Heart left ventricle (tissue), 16 donors: ENCODE measurements around the gene VAMP1. TPM values are rescaled to one million over a fixed set of nuclear protein-coding genes. Genes with fewer than 3 reads are reported as not detected.

Source experiments
- ATAC-seq, 4 donors: fragments of 200-7000 bp; cut with Tn5 transposase; one replicate each; pipeline ENCODE4 v1.9.1; 2020 to 2022; ENCODE audit warnings: moderate library complexity in 4 of 4, mild to moderate bottlenecking in 3 of 4, moderate number of reproducible peaks in 1 of 4
- DNase-seq, 5 donors: peaks; one replicate each; pipeline ENCODE4 v3.0.0-alpha.2; 2020
- H3K27ac ChIP-seq, 12 donors: fragments of 200-600 bp; sonication (generic) in 4 of 12; one replicate each; pipeline versions ENCODE4 v1.5.0 to v1.8.0; 2016 to 2022; ENCODE audit warnings: mild to moderate bottlenecking in 2 of 12
- H3K27me3 ChIP-seq, 9 donors: fragments of 200-600 bp; sonication (generic) in 2 of 9; one replicate each; pipeline versions ENCODE4 v1.5.1 to v1.8.0; 2016 to 2022; ENCODE audit warnings: mild to moderate bottlenecking in 3 of 9
- H3K36me3 ChIP-seq, 9 donors: fragments of 200-600 bp; sonication (generic) in 2 of 9; one replicate each; pipeline versions ENCODE4 v1.5.0 to v1.8.0; 2018 to 2022; ENCODE audit warnings: mild to moderate bottlenecking in 2 of 9
- H3K4me1 ChIP-seq, 12 donors: fragments of 200-600 bp; sonication (generic) in 4 of 12; one replicate each; pipeline versions ENCODE4 v1.5.0 to v1.8.0; 2016 to 2022; ENCODE audit warnings: mild to moderate bottlenecking in 3 of 12
- H3K4me3 ChIP-seq, 12 donors: fragments of 200-600 bp; sonication (generic) in 4 of 12; one replicate each; pipeline versions ENCODE4 v1.5.0 to v1.8.0; 2017 to 2022; ENCODE audit warnings: mild to moderate bottlenecking in 9 of 12, moderate library complexity in 4 of 12
- H3K9me3 ChIP-seq, 12 donors: fragments of 200-600 bp; sonication (generic) in 4 of 12; one replicate each; pipeline versions ENCODE4 v1.5.0 to v1.8.0; 2016 to 2022; ENCODE audit warnings: mild to moderate bottlenecking in 1 of 12
- POLR2A ChIP-seq, 2 donors: fragments of 450-650 bp; IDR thresholded peaks; one replicate each; pipeline ENCODE4 v1.6.1; 2017; ENCODE audit warnings: antibody characterized with exemption in 2 of 2, mild to moderate bottlenecking in 2 of 2, moderate library complexity in 2 of 2
- WGBS, 4 donors: extraction: QIAGEN DNeasy Blood & Tissue Kit in 2 of 4; methylation state at CpG; one replicate each; pipeline versions ENCODE4 v1.1.5 to v1.1.7; 2013 to 2018; 5-methylcytosine and 5-hydroxymethylcytosine counted together
- intact Hi-C, 10 donors: fragments of 100-400 bp; cut with DNase I; formaldehyde crosslinking; loops; one replicate each; pipeline versions ENCODE4 v1.11.1 to v1.14.2; 2022
- polyA plus RNA-seq, 2 donors: library from polyadenylated mRNA; stranded (reverse); fragments of 200-250 nt; gene quantifications; one replicate each; pipeline ENCODE4 v1.2.3, GENCODE V29; 2013
- total RNA-seq, 9 donors: library from RNA; depleted of rRNA in 2 of 9; stranded (reverse); fragments of >200 nt in 2 of 9; fragmentation: NEBNext Ultra II Directional in 3 of 9; extraction: Animal tissue kit (Norgen Biotek cat#: 25700) in 3 of 9; gene quantifications; one replicate each; pipeline versions ENCODE4 v1.1.0 to v1.2.4, GENCODE V29; 2016 to 2023
- TF ChIP-seq, protein P1 (sequence below), 12 donors: fragments of 200-600 bp; sonication (generic) in 4 of 12; IDR thresholded peaks; one replicate each; pipeline versions ENCODE4 v1.5.0 to v1.8.0; 2018 to 2022; ENCODE audit warnings: antibody characterized with exemption in 12 of 12, mild to moderate bottlenecking in 5 of 12
- donor health status: ischemic (EF 13 %, LVEDD 7.1; RV severe dilation, severe dysfunction).
- donor health status: healthy with polysubstance abuse.
- donor health status: DM: no; HTN: yes; CAD: no.
- donor health status: DM: no; HTN: no; CAD: no.
- donor health status: ischemic (EF 25% LVEDD 6.9; RV normal size, moderate dysfunction).
- donor health status: ischemic (EF 25% LVEDD 5.7; RV mildly dilated, moderate dysfunction).
- donor health status: healthy.
- donor health status: DM: yes; HTN: yes; CAD: no.
- donor health status: ischemic (EF 35%, LVEDD 5.7; RV mildly dilated, moderate dysfunction).
- donor health status: nonischemic (EF 11% LVEDD 7.7; RV severe dilation, severe dysfunction).
- donor health status: DM: yes; HTN: yes; CAD: no.
- donor health status: PGD.
- donor health status: ischemic (EF 29% LVEDD 5.4; RV normal size, mild dysfunction).
- donor health status: nonischemic (EF 23%, LVEDD 6.1; RV moderate dilation, normal function).

Gene VAMP1
- total and polyA plus RNA-seq, 11 donors: 2.1 to 8.3 (median 3.4) TPM

GRCh38 chr12:6425590-6426531, 44.6 kb downstream of the VAMP1 start:
- no peak for DNase-seq
- Histone ChIP-seq H3K4me3 (no peak overlapping the region), H3K4me1 (peaks cover 0 to 28% (median 11%) of the 10 kb centered on the region in 12 donors), H3K27ac (peak overlapping the region in 1 of 12 donors; percentile 66), H3K9me3 (no peaks in the 10 kb centered on the region), H3K27me3 (no peaks in the 10 kb centered on the region), H3K36me3 (no peaks in the 10 kb centered on the region)
- TF ChIP-seq, protein P1, sequence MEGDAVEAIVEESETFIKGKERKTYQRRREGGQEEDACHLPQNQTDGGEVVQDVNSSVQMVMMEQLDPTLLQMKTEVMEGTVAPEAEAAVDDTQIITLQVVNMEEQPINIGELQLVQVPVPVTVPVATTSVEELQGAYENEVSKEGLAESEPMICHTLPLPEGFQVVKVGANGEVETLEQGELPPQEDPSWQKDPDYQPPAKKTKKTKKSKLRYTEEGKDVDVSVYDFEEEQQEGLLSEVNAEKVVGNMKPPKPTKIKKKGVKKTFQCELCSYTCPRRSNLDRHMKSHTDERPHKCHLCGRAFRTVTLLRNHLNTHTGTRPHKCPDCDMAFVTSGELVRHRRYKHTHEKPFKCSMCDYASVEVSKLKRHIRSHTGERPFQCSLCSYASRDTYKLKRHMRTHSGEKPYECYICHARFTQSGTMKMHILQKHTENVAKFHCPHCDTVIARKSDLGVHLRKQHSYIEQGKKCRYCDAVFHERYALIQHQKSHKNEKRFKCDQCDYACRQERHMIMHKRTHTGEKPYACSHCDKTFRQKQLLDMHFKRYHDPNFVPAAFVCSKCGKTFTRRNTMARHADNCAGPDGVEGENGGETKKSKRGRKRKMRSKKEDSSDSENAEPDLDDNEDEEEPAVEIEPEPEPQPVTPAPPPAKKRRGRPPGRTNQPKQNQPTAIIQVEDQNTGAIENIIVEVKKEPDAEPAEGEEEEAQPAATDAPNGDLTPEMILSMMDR (IDR thresholded peaks at IDR 0.05): no peak
- TF ChIP-seq POLR2A (IDR thresholded peaks at IDR 0.05): no peak
- intact Hi-C loops: loop anchor here in 2 of 10 donors (2.0 to 10.0 kb wide), 2 partner anchors 39 to 109 kb away; partner anchors contain the start of gene GAPDH (in 1 of the 2)
- 85 to 90% (median 88%) methylated on average over 21 to 23 of the region's 23 CpGs for WGBS, 4 donors
- no peak for ATAC-seq

DNA sequence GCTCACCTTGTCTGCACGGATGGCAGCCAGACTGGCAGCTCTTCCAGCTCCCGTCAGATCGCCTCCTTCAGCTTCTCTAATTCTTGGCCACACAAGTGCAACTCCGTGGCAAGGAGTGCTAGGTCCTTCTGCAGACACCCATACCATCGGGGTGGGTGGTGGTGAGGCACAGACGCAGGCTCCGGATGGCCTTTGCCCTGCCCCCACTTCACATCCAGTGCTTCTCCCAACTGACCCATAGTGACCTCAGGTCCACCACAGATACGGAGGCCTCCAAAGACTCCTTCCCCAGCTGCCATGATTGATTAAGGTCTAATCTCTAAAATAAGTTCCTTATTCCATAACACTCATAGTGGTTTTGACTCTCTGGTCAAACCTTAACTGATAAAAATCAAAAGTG, 45.6 kb downstream of the VAMP1 start:
- ATAC-seq (no peak), DNase-seq (no peak)
- Histone ChIP-seq H3K36me3 (no peaks in the 10 kb centered on the region), H3K9me3 (no peaks in the 10 kb centered on the region), H3K27me3 (no peaks in the 10 kb centered on the region), H3K4me1 (peaks cover 0 to 18% (median 5%) of the 10 kb centered on the region in 12 donors), H3K27ac (no peak overlapping the region), H3K4me3 (no peak overlapping the region)
- intact Hi-C loops: loop anchor here in 9 of 10 donors (2.0 to 10.0 kb wide), 7 partner anchors 37 to 132 kb away; partner anchors contain the start of genes IFFO1 (in 3 of the 9) and GAPDH (in 2 of the 9)
- TF ChIP-seq, protein P1 (IDR thresholded peaks at IDR 0.05): no peak
- TF ChIP-seq POLR2A (IDR thresholded peaks at IDR 0.05): no peak
- WGBS, 4 donors: 83 to 88% (median 84%) methylated on average over 8 of the region's 8 CpGs

- Histone ChIP-seq H3K9me3 (no peaks in the 10 kb centered on the region), H3K4me3 (no peak overlapping the region), H3K4me1 (peaks cover 0 to 18% (median 5%) of the 10 kb centered on the region in 12 donors), H3K36me3 (no peaks in the 10 kb centered on the region), H3K27ac (peak overlapping the region in 1 of 12 donors; percentile 31), H3K27me3 (no peaks in the 10 kb centered on the region)
- TF ChIP-seq POLR2A (IDR thresholded peaks at IDR 0.05): no peak
- TF ChIP-seq, protein P1 (IDR thresholded peaks at IDR 0.05): no peak
- ATAC-seq (peak in 3 of 4 donors; percentile 28 to 38 (median 33)), DNase-seq (no peak)
- intact Hi-C loops: loop anchor here in 9 of 10 donors (2.0 to 10.0 kb wide), 7 partner anchors 38 to 133 kb away; partner anchors contain the start of genes IFFO1 (in 3 of the 9) and GAPDH (in 2 of the 9)
- WGBS, 4 donors: 44 to 59% (median 50%) methylated on average over 6 of the region's 6 CpGs
Measured at GRCh38 chr12:6424008-6424347, 46.5 kb downstream of the VAMP1 start.
